K562 (cell line): Measurements from ENCODE around the gene TSPAN18. TPM values are rescaled to one million over a fixed set of nuclear protein-coding genes. Genes with fewer than 3 reads are reported as not detected.

ENCODE experiments used
- ATAC-seq: fragments of 200-7000 bp; cut with Tn5 transposase; 3 replicates; pipeline ENCODE4 v1.9.1; 2020; ENCODE audit warnings: moderate library complexity
- BruUV-seq: library from RNA; stranded (reverse); fragments of 400-500 nt; replicated peaks from 2 replicates; lab custom pipeline; 2021; lab: Mats Ljungman, UMichigan
- CTCF ChIA-PET: fragments of 300-600 bp; formaldehyde crosslinking; extraction: SDS; loops from one replicate; lab custom pipeline; 2021; ENCODE audit warnings: low intra/inter-chr PET ratio; lab: Yijun Ruan, JAX
- POLR2A ChIA-PET: fragments of 300-600, 350-650 bp; sonication (Branson Sonifier 250); formaldehyde crosslinking; extraction: SDS; loops from one replicate; lab custom pipeline; 2021; ENCODE audit warnings: antibody characterized with exemption, inconsistent platforms; lab: Yijun Ruan, JAX
- DNase-seq, 4 experiments: peaks; one replicate each; pipeline versions ENCODE4 v3.0.0 to v3.0.0-alpha.2; 2011 to 2018; ENCODE audit warnings: low spot score in 3 of 4, mixed read lengths in 3 of 4; ENCODE audit errors: extremely low read depth in 1 of 4
- FAIRE-seq: peaks from 2 replicates; lab custom pipeline; 2011; peaks lifted over from hg19 to GRCh38; lab: Jason Lieb, UNC
- H2AFZ ChIP-seq: 2 replicates; pipeline ENCODE4 v1.6.0; 2011; ENCODE audit warnings: low read depth, low read length, control low read depth, inconsistent platforms
- H3K27ac ChIP-seq: fragments of 200-600 bp; 3 replicates; pipeline ENCODE4 v1.8.0; 2011; ENCODE audit warnings: low read depth, mild to moderate bottlenecking, control low read depth, inconsistent platforms, low read length, moderate library complexity, mixed read lengths; ENCODE audit errors: extremely low read depth
- H3K27me3 ChIP-seq, 2 experiments: fragments of 300-600 bp in 1 of 2; 2 replicates in 1 of 2; 3 replicates in 1 of 2; pipeline versions ENCODE4 v1.6.0 to v1.8.0; 2011; ENCODE audit warnings: inconsistent platforms in 2 of 2, low read length in 2 of 2, mild to moderate bottlenecking in 1 of 2, mixed read lengths in 1 of 2, moderate library complexity in 1 of 2; ENCODE audit not compliant: control insufficient read depth in 2 of 2, insufficient read depth in 2 of 2
- H3K36me3 ChIP-seq: fragments of 300-600 bp; 3 replicates; pipeline ENCODE4 v1.8.0; 2011; ENCODE audit warnings: mild to moderate bottlenecking, low read length, inconsistent platforms; ENCODE audit not compliant: control insufficient read depth, insufficient read depth
- H3K4me1 ChIP-seq, 2 experiments: fragments of 200-600 bp in 1 of 2; replicated peaks in 1 of 2; 2 replicates in 1 of 2; 3 replicates in 1 of 2; pipeline versions ENCODE4 v1.5.1 to v1.8.0; 2011; ENCODE audit warnings: inconsistent platforms in 2 of 2, low read length in 2 of 2, mild to moderate bottlenecking in 1 of 2, mixed read lengths in 1 of 2, moderate library complexity in 1 of 2; ENCODE audit not compliant: control insufficient read depth in 2 of 2, insufficient read depth in 2 of 2
- H3K4me2 ChIP-seq: 2 replicates; pipeline ENCODE4 v1.6.1; 2011; ENCODE audit warnings: low read length, control low read depth, inconsistent platforms, mixed read lengths; ENCODE audit not compliant: insufficient read depth
- H3K4me3 ChIP-seq: fragments of 200-600 bp; sonication (generic), shearing (Covaris generic); 2 replicates; pipeline ENCODE4 v1.5.1; 2016; ENCODE audit warnings: control low read depth, inconsistent platforms
- H3K79me2 ChIP-seq: fragments of 200-600 bp; 3 replicates; pipeline ENCODE4 v1.8.0; 2011; ENCODE audit warnings: low read length, inconsistent platforms; ENCODE audit not compliant: control insufficient read depth, insufficient read depth
- H3K9ac ChIP-seq, 2 experiments: 2 replicates each; pipeline versions ENCODE4 v1.6.0 to v1.6.1; 2011; ENCODE audit warnings: low read depth in 2 of 2, low read length in 2 of 2, control low read depth in 1 of 2, inconsistent platforms in 1 of 2, mild to moderate bottlenecking in 1 of 2, mixed read lengths in 1 of 2; ENCODE audit not compliant: insufficient read depth in 1 of 2
- H3K9me1 ChIP-seq: one replicate; pipeline ENCODE4 v1.6.0; 2011; ENCODE audit warnings: inconsistent platforms, mild to moderate bottlenecking, low read length, moderate library complexity; ENCODE audit not compliant: control insufficient read depth, insufficient read depth
- H3K9me3 ChIP-seq: replicated peaks from 2 replicates; pipeline ENCODE4 v1.5.1; 2011; ENCODE audit warnings: low read depth, low read length, inconsistent platforms; ENCODE audit not compliant: control insufficient read depth, insufficient read depth
- H4K20me1 ChIP-seq: replicated peaks from 2 replicates; pipeline ENCODE4 v1.6.1; 2011; ENCODE audit warnings: low read length, inconsistent platforms, mixed read lengths; ENCODE audit not compliant: control insufficient read depth, insufficient read depth
- ATF2 ChIP-seq: sonication (generic); formaldehyde crosslinking; IDR thresholded peaks from 2 replicates; pipeline ENCODE4 v1.8.1; 2022; ENCODE audit warnings: missing genetic modification reagents
- KAT2B ChIP-seq: IDR thresholded peaks from one replicate; pipeline ENCODE4 v1.6.1; 2012; ENCODE audit warnings: low read depth, mild to moderate bottlenecking, control low read depth, inconsistent platforms, low read length, moderate library complexity
- RBM25 ChIP-seq: fragments of 200-400 bp; formaldehyde crosslinking; IDR thresholded peaks from 2 replicates; pipeline ENCODE4 v1.6.1; 2018; ENCODE audit warnings: low read length, low read depth, moderate library complexity; ENCODE audit not compliant: severe bottlenecking
- ZFP36 ChIP-seq: fragments of 150-350 bp; IDR thresholded peaks from 2 replicates; pipeline ENCODE4 v1.6.1; 2018; ENCODE audit warnings: low read length, low read depth; ENCODE audit not compliant: partially characterized antibody
- WGBS: fragments of 100-300 bp; shearing (Covaris generic); methylation state at CpG from one replicate; pipeline ENCODE4 v1.1.6; 2016; ENCODE audit warnings: low coverage, mixed read lengths; ENCODE audit not compliant: insufficient coverage; ENCODE audit errors: missing lambda C conversion rate; 5-methylcytosine and 5-hydroxymethylcytosine counted together
- in situ Hi-C: fragments of 300-500 bp; cut with MboI; formaldehyde crosslinking; loops from 4 replicates; pipeline ENCODE4 v1.15.0; 2018; ENCODE audit warnings: inconsistent platforms, mixed read lengths
- intact Hi-C: fragments of 100-400 bp; cut with micrococcal nuclease; formaldehyde crosslinking; loops from 2 replicates; pipeline ENCODE4 v1.14.2; 2022
- polyA plus RNA-seq, 8 experiments: library from polyadenylated mRNA; depleted of rRNA in 4 of 8; stranded (reverse) in 5 of 8; unstranded in 3 of 8; fragments of >200 nt; fragmentation: Nextera tagmentation in 2 of 8; fragmentation: Illumina TruSeq in 1 of 8; extraction: Ambion mirVana in 2 of 8; extraction: Trizol in 1 of 8; gene quantifications; 2 replicates each; pipeline versions ENCODE4 v1.2.1 to v1.2.3, GENCODE V29; 2011 to 2014; ENCODE audit warnings: inconsistent platforms in 1 of 8, missing spikeins in 1 of 8
- total RNA-seq, 7 experiments: library from RNA; depleted of rRNA in 6 of 7; stranded (reverse); fragments of >200 nt in 6 of 7; fragmentation: Illumina TruSeq in 2 of 7; extraction: Trizol in 2 of 7; gene quantifications; 2 replicates each; pipeline versions ENCODE4 v1.2.1 to v1.2.3, GENCODE V29; 2011 to 2021; ENCODE audit warnings: low replicate concordance in 1 of 7

TSPAN18 gene
- total and polyA plus RNA-seq, 9 of the 15 experiments (the other 6 are each of a cell fraction or from before 2014, with no cell fraction given), result 0.17 to 0.35 (median 0.22) TPM; not detected in 4

DNA sequence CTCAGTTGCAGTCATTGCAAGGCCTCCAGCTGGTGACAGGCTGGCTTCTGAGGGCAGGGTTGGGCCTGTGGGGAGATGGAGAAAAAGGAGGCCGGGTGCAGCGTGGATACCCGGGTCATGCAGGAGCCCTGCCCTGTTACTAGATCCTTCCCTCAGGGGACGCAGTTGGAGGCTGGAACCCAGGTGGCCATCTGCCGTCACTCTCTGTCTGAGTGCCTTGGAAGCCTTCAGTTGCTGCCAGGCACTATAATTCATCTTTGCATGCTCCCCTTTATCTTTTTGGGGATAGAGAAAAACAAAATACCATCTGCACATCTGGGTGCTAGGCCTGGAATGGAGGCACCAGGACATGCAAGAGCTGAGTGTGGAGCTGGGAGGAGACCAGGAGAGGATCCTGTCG, 141.3 kb downstream of the TSPAN18 start (continued):
- no peak for TF ChIP-seq ATF2 (CRISPR knock-in tag)

- Histone ChIP-seq H3K4me3 (no peak overlapping the region), H3K27me3 (peaks cover 3 to 41% of the 10 kb centered on the region in 2 experiments; a peak in 4 of 5 replicates), H4K20me1 (0 out of 2 replicates have a peak, but pooled peaks cover 4% of the 10 kb centered on the region), H3K79me2 (no peaks in the 10 kb centered on the region), H3K9me3 (no peaks in the 10 kb centered on the region), H3K9ac (no peak overlapping the region), H3K4me1 (no peaks in the 10 kb centered on the region), H3K27ac (no peak overlapping the region), H3K9me1 (no peaks in the 10 kb centered on the region), H2AFZ (no peak overlapping the region), H3K4me2 (no peak overlapping the region), H3K36me3 (no peaks in the 10 kb centered on the region)
- in situ Hi-C loops (no loop called here), intact Hi-C loops (no loop called here)
- TF ChIP-seq KAT2B, result no peak
- peak; percentile 73 for TF ChIP-seq RBM25
- TF ChIP-seq ZFP36, result peak; percentile 46
- DNase-seq (no peak), FAIRE-seq (no peak), ATAC-seq (no peak)
- POLR2A ChIA-PET, result no interaction called here
- WGBS, result 6% methylated on average over 13 of the region's 14 CpGs
- no TSS peak for BruUV-seq
- CTCF ChIA-PET, result no interaction called here
Observed at GRCh38 chr11:44868455-44869421, 142.0 kb downstream of the TSPAN18 start.
